ENCODE data around the gene FSTL4. TPM values are rescaled to one million over a fixed set of nuclear protein-coding genes. Genes with fewer than 3 reads are reported as not detected.
A peak's percentile ranks its signal among the peaks of the same experiment; 100 is the strongest.

Gene FSTL4
- total and polyA plus RNA-seq, 4 donors, result 0.02 to 0.18 TPM; not detected in 2

GRCh38 chr5:133423618-133424282, 188.6 kb downstream of the FSTL4 start:
- Histone ChIP-seq H3K27ac (ENCODE audit: low read depth in 1 of 2, low read length in 2 of 2) (no peak overlapping the region), H3K9ac (ENCODE audit: low read depth in 1 of 2, low read length in 2 of 2) (no peak overlapping the region), H3K4me1 (ENCODE audit: control insufficient read depth in 4 of 4, insufficient read depth in 4 of 4, low read length in 3 of 4) (peaks cover 0 to 7% (median 0%) of the 10 kb centered on the region in 4 donors), H3K27me3 (ENCODE audit: control insufficient read depth in 4 of 4, insufficient read depth in 4 of 4, low read length in 3 of 4) (peaks cover 0 to 6% (median 0%) of the 10 kb centered on the region in 4 donors), H3K36me3 (ENCODE audit: control insufficient read depth in 4 of 4, insufficient read depth in 3 of 4, low read depth in 1 of 4, low read length in 3 of 4) (no peaks in the 10 kb centered on the region), H3K9me3 (ENCODE audit: control insufficient read depth in 4 of 4, low read length in 3 of 4) (no peaks in the 10 kb centered on the region), H3K4me3 (ENCODE audit: low read depth in 1 of 3, low read length in 3 of 3) (no peak overlapping the region)
- DNase-seq (ENCODE audit: low spot score), result peak; percentile 83
- TF ChIP-seq MAX (IDR thresholded peaks at IDR 0.05) (no peak), NR2F2 (IDR thresholded peaks at IDR 0.05) (peak; percentile 93), YY1 (IDR thresholded peaks at IDR 0.05) (no peak), JUND (IDR thresholded peaks at IDR 0.05) (no peak), TAF1 (conservative IDR thresholded peaks at IDR 0.05) (no peak), RXRA (IDR thresholded peaks at IDR 0.05) (peak in 1 of 2 donors; percentile 53), RAD21 (IDR thresholded peaks at IDR 0.05) (peak; percentile 88 to 93), EGR1 (IDR thresholded peaks at IDR 0.05; ENCODE audit: low read depth in 2 of 2) (no peak), ATF3 (IDR thresholded peaks at IDR 0.05) (no peak), HNF4A (conservative IDR thresholded peaks at IDR 0.05) (peak; percentile 55 to 59), GABPA (IDR thresholded peaks at IDR 0.05 in 1 of 2, conservative IDR thresholded peaks at IDR 0.05 in 1 of 2) (no peak), FOXA2 (IDR thresholded peaks at IDR 0.05) (no peak), SP1 (IDR thresholded peaks at IDR 0.05) (no peak), REST (IDR thresholded peaks at IDR 0.05) (no peak), FOXA1 (IDR thresholded peaks at IDR 0.05) (no peak), HNF4G (IDR thresholded peaks at IDR 0.05) (peak; percentile 47), ZBTB33 (IDR thresholded peaks at IDR 0.05) (no peak), CTCF (IDR thresholded peaks at IDR 0.05; ENCODE audit: low read depth, low read length, missing input control) (peak; percentile 90)
- WGBS, result 27% methylated on average over 30 of the region's 30 CpGs

Measured in liver (tissue), 9 donors.